Left renal cortex interstitium (tissue), 4 donors: Measurements from ENCODE around the gene TXNRD2. TPM values are rescaled to one million over a fixed set of nuclear protein-coding genes. Genes with fewer than 3 reads are reported as not detected.
A peak's percentile ranks its signal among the peaks of the same experiment; 100 is the strongest.
"Not testable (repeated sequence)": the region's sequence is repeated elsewhere in the genome, so short reads cannot be mapped to it uniquely, and the experiment has no call there.

Experiments
- DNase-seq, 4 donors: peaks; one replicate each; pipeline ENCODE4 v3.0.0-alpha.2; 2013; ENCODE audit warnings: low read depth in 4 of 4, low spot score in 2 of 4, missing footprints in 1 of 4
- polyA plus RNA-seq, 4 donors: library from polyadenylated mRNA; unstranded; fragments of 120-200 nt; gene quantifications; one replicate each; pipeline ENCODE4 v1.2.1, GENCODE V29; 2013; ENCODE audit not compliant: insufficient read length in 4 of 4

The TXNRD2 gene
- polyA plus RNA-seq, 4 donors: 23.0 to 35.8 (median 29.3) TPM

DNA sequence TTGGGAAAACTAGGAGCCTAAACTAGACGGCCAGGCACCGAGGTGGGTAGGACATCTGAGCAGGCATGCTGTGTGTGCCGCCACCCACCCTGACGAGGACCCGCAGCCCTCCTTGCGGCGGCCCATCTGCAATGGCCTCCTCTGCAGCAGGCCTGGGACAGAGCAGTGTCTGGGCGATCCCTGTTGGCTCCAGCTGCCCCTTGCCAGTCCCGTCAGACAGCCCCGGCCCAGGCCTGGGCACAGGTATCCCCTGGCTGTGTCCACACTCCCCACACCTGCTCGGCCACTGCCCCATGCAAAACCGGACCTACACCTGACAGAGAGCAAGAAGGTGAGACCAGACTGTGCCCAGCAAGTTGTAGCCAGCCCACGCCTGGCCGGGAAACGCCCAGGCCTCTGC, 48.3 kb downstream of the TXNRD2 start:
- DNase-seq: no peak

DNA sequence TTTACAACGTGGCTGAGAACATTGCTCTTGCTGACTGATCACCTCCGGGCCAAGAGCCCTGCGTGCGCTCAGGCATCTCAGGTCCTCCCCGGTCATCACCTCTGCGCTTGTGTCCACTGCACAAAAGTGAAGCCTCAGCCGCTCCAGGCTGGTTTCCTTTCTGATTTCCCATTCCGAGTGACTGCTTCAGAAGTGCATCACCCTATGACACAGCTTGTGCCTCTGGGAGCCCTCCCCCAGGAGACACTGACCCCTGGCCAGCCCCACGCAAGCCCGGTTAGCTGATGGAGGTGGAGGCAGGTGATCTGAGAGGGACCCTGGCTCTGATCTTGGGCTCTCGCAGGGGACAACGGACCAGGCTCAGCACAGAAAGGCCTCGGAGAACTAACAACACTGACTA, 48.7 kb downstream of the TXNRD2 start:
- no peak for DNase-seq

DNA sequence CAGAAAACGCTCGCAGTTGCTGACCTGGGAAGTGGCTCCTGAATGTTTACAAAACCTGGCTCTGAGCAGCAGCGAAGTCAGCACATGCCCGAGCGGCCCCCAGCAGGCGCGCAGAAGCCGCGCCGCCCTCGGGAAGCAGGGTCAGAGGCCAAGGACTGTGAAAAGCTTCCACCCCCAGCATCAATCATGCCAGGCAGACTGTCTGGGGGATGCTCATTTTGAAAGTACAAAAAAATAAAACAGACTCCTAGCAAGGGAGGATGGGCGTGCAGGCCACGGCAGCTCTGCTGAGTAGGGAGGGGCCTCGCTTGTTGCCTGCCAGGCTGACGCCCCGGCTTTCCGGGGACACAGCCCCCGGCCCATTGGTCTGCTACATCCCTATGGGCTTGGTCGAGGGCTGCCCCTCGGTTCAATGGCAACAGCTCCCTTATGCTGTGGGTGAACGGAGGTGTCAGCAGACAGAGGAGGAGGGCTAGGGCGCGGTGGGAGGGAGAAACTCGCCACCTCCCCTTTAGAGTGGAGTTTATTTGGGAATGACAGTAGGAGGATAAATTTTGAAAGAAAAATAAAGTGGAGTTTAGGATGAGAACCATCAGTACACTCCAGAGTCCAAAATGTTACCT, 49.2 kb downstream of the TXNRD2 start:
- no peak for DNase-seq

DNA sequence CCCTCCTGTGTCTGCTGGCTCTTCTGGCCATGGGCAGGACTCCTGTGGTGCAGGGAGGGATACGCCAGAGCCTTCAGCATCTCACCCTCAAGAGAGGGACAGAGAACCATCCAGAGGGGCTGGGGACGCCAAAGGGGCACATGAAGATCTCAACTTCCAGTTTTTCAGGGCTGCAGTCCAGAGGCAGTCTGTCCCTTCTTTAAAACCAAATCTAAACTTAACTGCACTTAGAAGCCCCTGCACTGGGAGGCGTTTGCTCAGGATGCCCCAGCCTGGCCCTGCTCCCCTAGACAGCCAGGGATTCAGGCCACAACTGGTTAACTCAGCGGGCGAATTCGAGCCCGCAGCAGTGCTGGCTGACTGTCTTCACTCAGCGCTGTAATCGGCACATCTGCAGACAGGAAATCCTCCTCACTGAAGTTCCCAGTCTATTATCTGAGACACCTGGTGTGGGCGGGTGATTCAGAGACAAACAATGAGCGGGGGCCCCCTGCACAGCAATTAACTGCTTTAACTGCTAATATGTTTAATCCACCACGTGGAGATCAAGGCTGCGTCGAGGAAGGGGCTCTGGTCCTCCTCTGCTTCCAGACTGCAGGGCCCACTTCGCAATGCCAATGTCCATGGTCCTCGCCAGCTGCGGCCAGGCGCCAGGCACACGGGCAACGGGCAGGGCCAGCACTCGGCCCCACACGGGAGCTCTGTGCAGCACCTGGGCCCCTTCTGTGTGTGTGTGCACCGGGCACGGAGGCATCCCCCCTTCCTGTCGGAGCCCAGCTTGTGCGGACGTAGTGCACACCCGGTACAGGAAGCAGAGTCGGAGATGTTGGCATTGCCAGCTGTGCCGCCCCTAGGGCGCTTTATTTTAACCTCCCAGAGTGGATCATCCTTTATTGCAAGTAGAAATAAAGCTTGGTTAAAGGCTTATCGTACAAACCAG, 50.0 kb downstream of the TXNRD2 start:
- no peak for DNase-seq

DNA sequence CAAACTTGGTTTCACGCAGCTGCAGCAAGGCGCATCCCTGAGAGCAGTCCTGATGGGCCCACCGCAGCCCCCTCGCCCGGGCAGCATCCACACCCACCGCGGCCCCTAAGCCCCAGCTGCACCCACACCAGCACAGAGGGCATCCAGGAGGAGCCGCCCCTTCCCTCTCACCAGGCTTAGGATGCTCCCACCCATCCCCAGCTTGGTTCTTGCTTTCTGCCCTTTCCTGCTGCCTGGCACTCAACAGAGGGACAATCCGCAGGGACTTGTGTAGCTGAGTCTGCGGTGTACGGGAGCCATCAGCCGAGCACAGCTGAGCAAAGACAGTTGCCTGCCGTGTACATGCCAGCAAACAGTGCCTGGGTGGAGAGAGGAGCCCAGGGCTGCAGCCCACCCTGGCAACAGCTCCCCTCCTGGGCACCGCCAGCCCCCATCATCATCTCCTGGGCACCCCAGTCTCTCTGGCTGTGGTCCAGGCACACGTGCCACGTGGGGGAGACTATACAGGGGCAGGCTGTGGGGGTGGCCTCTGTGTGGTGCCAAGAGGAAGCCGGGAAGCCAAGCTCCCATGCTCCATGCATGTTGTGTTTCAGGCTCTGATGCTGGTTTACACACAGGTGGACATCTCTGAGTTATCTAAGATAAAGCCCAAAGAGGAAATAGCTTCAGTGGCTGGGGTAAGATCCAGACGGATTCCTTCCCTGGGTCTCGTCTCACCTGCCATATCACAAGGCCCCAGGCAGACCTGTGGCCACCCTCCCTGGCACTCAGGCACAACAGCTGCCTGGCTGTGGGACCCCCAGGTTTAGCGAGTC, 50.9 kb downstream of the TXNRD2 start:
- DNase-seq: no peak

DNA sequence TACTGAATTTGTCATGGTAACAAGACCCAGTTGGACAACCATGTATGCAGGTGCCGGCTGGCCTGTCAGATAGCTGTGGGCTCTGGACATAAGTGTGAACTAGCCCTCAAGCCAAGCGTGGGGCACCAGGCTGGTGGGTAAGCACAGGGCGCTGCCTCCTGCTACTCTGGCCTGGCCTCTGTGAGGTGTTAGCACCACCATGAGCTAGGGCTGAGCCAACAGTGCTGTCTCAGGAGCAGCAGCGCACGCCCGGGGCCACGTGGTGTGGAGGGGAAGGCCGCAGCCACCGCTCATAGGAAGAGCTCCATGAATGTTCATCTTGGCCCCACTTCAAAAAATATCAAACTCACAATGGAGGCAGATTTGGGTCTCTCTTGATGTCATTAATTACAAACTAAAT, 51.7 kb downstream of the TXNRD2 start:
- no peak for DNase-seq

DNA sequence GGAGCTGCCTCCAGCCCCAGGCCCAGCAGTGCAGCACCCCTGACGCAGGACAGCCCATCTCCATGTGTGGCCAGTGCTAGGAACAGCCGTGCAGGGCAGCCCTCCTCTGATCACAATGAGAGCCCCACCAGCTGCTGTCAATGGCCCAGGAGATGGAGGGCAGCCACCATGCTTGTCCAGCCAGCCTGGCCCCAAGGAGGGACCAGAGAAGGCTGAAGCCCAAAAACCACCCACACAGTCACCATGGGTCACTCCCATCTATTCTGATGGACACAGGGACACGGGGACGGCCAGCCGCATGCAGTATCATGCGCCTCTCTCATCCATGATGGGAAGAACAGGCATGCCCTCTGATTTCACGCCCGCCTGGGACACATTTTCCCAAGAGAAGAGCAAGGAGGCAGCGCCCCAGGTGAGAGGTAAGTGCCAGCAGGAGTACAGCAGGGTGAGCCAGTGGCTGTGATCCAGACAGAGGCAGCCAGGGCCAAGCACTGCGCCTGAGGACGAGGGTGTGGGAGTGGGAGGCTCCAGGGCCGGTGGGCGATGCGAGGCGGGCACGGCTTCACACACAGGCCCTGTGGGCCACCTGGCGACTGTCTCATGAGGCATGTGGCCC, 53.4 kb downstream of the TXNRD2 start:
- no peak for DNase-seq

DNA sequence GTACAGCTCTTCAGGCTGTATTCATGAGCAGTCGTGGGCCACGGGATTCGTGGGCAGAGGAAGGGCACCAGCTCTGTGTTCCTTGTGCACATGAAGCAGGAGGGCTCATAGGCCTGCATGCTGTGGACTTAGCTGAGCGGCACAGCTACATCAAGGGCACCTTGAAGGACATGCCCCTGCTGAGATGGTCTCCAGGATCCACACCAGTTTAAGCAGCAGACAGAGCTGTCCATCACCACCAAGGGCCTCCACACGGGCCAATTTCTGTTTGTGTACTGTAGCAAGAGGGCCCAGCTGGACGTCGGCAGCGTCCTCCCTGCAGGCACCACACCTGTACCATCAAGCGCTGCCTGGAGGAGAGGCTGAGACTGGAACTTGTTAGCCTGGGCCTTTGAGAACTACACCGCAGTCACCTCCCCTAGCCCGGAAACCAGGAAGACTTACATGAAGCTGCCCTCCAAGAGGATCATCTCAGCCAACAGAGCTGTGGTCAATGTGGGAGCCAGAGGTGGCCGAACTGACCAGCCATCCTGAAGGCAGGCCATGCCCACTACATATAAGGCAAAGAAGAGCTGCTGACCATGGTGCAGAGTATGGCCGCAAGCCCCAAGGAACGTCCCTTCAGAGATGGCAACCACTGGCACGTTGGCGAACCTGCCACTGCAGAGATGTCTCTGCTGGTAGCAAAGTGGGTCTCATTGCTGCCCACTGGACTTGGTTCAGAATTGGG, 54.2 kb downstream of the TXNRD2 start:
- DNase-seq: no peak

DNA sequence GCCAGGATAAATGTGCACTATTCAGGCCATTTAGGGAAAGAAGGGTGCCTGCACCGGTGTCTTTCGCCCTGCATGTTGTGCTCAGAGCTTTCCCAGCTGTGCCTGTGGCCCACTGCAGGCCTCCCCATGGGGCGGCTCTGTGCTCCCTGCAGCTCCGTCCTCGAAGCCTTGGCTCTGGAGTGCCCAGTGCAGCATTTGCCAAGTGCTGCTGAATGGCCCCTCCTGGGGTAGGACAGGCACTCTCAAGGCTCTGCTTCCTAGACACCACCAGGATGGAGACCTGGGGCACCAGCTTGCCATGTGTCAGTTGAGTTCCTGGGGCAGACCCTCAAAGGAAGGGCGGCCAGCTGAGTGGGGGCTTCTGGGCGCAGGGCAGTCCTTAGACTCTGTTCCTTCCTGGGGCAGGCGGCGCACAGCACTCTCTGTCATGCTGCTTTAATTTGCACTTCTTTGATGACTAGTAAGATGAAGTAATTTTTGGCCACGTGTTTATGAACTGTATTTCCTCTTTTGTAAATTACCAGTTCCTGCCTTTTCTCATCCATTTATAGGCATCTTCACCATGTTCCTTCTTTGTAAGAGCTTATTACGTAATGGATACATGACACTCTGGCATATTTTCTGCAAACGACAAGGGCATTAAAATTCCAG, 54.9 kb downstream of the TXNRD2 start:
- DNase-seq: no peak

DNA sequence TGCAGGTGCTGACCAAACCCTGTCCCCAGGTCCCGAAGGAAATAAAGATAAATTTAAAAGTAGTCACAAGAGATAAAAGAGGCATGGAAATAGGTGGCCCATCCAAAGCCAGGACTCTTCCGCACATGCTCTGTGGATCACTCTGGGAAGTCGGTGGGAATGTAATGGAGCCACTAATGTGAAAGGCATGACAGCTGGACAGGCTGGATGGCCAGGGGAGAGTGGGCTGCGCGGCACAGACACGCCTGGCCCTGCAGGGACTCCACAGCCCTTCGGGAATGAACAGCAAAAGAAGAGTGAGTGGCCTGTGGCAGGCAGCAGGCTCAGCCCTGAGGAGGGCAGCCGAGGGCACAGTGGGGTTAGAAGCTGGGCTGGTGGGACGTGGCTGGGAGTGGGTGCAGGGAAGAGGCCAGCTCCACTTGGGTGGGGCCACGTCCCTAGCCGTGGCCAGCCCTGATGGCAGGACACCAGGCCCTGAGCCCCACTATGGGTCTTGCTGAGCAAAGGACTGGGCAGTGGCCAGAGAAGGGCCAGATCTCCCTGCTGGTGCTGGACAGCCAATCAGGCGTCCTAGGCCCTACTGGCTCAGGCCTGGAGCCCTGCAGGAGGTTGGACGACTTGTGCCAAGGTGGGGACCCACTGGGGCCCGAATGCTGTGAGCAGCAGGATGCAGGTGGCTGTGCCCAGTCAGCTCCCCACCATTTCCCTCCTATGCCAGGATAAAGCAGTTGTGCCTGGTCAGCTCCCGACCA, 55.6 kb downstream of the TXNRD2 start:
- no peak for DNase-seq

DNA sequence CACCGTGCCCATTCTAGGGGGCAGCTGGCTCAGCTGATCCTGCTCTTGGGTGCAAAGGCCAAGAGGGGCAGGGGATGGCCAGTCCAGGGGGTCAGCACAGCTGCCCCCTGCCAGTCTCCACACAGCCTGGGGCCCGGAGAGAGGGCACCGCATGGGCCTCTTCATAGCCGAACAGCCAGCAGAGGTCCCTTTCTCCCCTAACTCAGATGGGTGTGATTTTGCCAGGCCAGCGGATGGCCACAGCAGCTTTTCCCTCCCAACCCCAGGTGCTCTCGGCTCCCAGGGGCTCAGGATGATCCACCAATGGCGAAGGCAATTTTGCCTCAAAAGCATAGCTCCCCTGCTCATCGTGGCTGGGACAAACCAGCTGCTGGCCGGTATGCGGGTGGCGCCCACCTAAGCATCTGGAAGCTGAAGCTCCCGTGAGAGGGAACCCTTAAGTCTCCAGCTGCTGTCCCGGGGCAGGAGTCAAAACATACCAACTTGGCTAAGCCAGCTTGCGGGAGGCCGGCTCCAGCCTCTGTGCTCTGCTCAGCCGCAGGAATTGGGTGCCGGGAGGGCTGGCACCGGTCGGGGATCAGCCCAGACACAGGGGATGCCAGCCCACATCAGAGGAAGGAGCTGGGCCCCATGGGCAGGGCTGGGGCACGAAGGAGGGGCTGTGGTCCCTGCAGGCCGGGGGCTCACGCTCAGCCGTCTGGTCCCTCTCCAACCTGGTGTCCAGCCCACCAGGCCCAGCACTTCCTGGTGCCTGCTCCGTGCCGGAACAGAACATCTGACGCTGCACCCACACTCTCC, 56.5 kb downstream of the TXNRD2 start:
- no peak for DNase-seq

DNA sequence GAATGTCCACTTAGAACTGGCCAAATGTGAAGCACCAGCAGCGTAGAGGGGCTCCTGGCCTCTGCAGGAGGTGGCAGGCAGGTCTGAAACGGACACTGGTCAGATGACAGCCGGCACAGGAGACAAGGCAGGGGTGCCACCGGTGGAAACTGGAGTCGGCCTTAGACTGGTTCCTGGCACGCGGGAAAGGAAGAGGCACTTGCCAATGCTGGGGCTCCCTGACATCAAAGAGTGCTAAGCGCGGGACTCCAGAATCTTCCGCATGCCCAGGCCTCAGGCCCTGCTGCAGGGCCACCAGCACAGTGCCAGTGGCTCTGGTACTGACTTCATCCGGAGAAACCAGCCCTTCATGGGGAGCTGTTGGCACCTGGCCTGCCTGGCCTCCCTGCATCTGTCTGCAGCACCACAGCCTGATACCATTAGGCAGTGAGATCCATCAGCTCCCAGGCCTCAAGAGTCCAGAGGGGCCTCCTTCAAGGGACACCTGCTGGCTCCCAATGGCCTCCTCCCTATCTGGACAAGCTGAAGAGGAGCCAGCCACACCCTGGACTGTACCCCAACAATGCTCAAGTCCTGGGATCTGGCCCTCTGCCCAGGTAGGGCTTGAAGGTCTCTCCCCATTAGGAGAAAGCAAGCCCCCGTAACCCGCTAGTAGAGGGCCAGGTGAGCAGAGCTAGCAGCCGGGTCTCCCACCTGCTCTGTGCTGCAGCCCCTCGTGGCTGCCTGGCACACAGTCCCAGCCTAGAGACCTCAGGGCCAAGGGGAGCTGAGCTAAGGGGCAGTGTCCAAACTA, 57.3 kb downstream of the TXNRD2 start:
- DNase-seq: no peak

DNA sequence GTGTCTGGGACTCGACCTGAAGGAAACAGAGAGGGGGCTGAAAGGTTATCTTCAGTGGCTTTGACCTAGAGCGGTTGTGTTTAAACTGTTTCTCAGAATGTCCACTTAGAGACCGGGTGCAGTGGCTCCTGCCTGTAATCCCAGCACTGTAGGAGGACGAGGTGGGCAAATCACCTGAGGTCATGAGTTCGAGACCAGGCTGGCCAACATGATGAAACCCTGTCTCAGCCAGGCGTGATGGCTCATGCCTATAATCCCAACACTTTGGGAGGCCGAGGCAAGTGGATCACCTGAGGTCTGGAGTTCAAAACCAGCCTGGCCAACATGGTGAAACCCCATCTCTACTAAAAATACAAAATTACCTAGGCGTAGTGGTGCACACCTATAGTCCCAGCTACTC, 58.2 kb downstream of the TXNRD2 start:
- not testable (repeated sequence) for DNase-seq

DNA sequence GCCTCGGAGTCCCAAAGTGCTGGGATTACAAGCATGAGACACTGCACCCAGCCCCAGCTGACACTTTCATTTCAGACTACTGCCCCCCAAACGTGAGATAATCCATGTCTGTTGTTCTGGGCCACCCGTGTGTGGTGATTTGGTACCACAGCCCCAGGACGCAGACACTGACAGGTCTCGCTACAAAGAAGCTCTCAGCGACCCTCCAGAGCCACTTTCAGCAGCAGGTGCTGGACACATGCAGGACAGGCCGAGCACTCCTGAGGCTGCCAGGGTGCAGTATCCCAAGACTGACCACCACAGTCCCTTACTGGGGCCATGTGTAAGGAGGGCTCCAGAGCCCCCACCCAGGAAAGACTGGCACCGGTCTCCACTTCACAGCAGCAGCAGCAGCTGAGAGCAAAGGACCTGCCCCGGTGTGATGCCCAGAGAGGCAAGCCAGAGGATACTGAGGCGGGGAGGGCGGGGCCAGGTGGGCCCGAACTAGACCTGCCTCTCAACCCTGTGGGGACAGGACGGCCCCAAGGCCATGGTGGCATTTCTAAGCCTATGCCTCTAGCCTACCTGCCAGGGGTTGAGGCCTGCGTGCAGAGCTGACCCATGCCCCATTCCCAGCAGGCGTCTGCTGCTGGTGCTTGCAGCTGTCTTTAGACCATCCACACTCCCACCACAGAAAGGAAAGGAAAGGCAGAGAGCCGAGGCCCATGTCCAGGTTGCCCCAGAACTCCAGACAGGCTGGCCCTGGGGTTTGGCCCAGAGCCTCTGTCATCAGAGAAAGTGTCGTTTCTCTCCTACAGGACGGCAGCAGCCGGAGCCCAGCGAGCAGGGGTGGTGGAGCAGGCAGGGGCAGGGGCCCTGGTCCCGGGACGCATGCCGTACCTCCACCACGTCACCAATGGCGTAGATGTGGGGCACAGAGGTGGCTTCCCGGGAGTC, 58.9 kb downstream of the TXNRD2 start:
- no peak for DNase-seq

DNA sequence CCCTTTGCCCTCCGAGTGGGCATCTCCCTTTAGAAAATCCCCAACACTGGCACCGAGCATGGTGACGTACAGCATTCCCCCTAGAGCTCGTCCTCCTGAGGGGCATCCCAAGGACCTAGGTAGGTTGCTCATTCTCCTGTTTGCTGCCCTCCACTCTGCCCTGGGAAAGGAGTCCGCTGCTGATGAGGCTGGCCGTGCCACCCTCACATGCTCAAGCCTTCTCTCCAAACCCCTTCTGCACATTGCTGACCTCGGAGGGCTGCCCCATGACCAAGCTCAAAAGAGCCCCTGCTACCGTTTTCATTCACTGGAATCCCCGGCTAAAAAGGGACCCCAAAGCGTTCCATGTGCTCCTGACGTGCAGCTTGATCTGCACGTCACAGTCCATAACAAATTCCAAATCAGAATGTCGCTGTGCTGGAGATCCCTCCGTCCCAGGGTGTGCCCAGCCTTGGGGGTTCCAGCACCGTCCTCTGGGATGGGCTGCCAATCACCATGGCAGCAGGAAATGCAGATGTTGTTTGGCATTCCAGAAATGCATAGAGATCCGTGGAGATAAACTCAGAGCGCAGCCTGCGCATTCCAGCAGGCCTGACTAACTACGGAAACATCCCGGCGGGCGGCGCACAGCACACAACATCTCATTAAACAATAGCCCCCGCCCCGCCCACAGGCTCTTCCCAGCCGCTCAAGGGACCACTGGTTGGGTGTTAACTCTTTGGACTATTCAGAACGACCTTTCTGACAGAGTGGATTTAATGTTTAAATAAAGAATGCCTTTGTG, 60.6 kb downstream of the TXNRD2 start:
- DNase-seq: peak in 3 of 4 donors; percentile 53 to 65 (median 53)
